Parathyroid adenoma (tissue), 2 donors: ENCODE results near the gene GALNT18.

Source experiments
- H2AFZ ChIP-seq: fragments of 300-600 bp; sonication (generic); one replicate; pipeline ENCODE4 v1.7.0; 2017; ENCODE audit warnings: antibody characterized with exemption, mild to moderate bottlenecking
- H3K27ac ChIP-seq: fragments of 300-600 bp; sonication (generic); one replicate; pipeline ENCODE4 v1.7.0; 2017
- H3K27me3 ChIP-seq: fragments of 300-600 bp; sonication (generic); one replicate; pipeline ENCODE4 v1.7.0; 2017; ENCODE audit warnings: low read length; ENCODE audit not compliant: control insufficient read depth, insufficient read depth
- H3K36me3 ChIP-seq: fragments of 300-600 bp; sonication (generic); one replicate; pipeline ENCODE4 v1.7.0; 2017; ENCODE audit warnings: low read length; ENCODE audit not compliant: control insufficient read depth, insufficient read depth
- H3K4me1 ChIP-seq: fragments of 300-600 bp; sonication (generic); one replicate; pipeline ENCODE4 v1.7.0; 2017; ENCODE audit warnings: control low read depth
- H3K4me2 ChIP-seq: fragments of 300-600 bp; sonication (generic); one replicate; pipeline ENCODE4 v1.7.0; 2017; ENCODE audit warnings: low read length
- H3K4me3 ChIP-seq: fragments of 300-600 bp; sonication (generic); one replicate; pipeline ENCODE4 v1.7.0; 2017; ENCODE audit warnings: low read depth, low read length
- H3K79me2 ChIP-seq: fragments of 300-600 bp; sonication (generic); one replicate; pipeline ENCODE4 v1.7.0; 2017; ENCODE audit warnings: control low read depth
- H3K9ac ChIP-seq: fragments of 300-600 bp; sonication (generic); one replicate; pipeline ENCODE4 v1.7.0; 2017; ENCODE audit warnings: mild to moderate bottlenecking
- H3K9me3 ChIP-seq: fragments of 300-600 bp; sonication (generic); one replicate; pipeline ENCODE4 v1.7.0; 2017; ENCODE audit warnings: low read length; ENCODE audit not compliant: control insufficient read depth
- CTCF ChIP-seq: fragments of 300-600 bp; sonication (generic); IDR thresholded peaks from one replicate; pipeline ENCODE4 v1.7.0; 2017; ENCODE audit warnings: antibody characterized with exemption, mild to moderate bottlenecking
- donor health status: primary hyperparathyroidism.

GALNT18 gene

DNA sequence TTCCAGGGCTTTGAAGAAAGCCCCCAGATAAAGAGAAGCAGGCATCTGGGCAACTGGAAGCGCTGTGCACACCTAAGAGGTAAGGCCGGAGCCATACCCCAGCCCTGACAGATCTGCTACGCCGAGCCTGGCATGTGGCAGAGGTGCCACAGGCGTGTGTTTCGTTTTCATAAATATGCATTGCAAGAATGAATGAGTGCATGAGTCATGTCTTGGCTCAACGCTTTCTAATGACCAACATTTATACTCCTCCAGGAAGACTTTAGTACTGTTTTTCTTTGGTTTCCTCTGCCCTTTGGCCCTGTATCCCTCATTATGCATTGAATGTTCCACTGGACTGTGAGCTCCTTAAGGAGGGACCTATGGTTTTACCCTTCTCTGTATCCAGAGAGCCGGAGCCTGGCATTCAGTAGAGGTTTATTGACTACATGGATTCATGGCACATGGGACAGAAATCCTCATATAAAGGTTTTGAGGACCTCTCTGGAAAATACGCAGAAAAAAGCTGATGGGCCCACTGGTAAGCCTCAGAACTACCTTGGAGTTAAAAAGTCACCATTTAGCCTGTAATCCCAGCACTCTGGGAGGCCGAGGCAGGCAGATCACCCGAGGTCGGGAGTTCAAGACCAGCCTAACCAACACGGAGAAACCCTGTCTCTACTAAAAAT lies 229.9 kb downstream of the GALNT18 start:
- no peaks in the 10 kb centered on the region for H3K27me3 ChIP-seq
- H3K9ac ChIP-seq, result no peak overlapping the region
- H3K36me3 ChIP-seq, result no peaks in the 10 kb centered on the region
- no peak overlapping the region for H3K4me2 ChIP-seq
- no peak overlapping the region for H2AFZ ChIP-seq
- H3K4me1 ChIP-seq, result no peaks in the 10 kb centered on the region
- no peaks in the 10 kb centered on the region for H3K79me2 ChIP-seq
- H3K9me3 ChIP-seq, result no peaks in the 10 kb centered on the region
- no peak for TF ChIP-seq CTCF
- no peak overlapping the region for H3K27ac ChIP-seq
- H3K4me3 ChIP-seq, result no peak overlapping the region

DNA sequence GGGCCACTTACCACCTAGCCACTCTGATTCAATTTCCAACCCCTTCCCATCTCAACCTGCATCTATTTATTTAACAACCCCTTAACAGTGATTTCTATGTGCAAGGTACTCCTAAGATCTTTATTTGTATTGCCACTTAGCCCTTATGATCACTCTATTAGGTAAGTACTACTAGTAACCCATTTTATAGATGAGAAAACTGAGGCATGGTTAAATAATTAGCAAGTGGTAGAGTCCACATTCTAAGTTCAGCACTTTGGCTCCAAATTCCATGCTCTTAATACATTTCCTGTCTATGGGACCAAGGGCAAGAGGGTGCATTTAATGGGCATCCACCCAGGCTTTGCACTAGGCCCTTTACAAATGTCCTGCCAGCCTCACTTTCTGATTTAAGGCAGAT lies 230.6 kb downstream of the GALNT18 start:
- H3K79me2 ChIP-seq, result no peaks in the 10 kb centered on the region
- TF ChIP-seq CTCF, result no peak

GRCh38 chr11:11390068-11390771 lies 231.6 kb downstream of the GALNT18 start:
- Histone ChIP-seq H2AFZ (no peak overlapping the region), H3K36me3 (no peaks in the 10 kb centered on the region), H3K9ac (no peak overlapping the region), H3K27ac (no peak overlapping the region), H3K4me3 (no peak overlapping the region), H3K9me3 (no peaks in the 10 kb centered on the region), H3K4me1 (no peaks in the 10 kb centered on the region), H3K27me3 (no peaks in the 10 kb centered on the region), H3K79me2 (no peaks in the 10 kb centered on the region), H3K4me2 (no peak overlapping the region)
- no peak for TF ChIP-seq CTCF

More for the DNA sequence above, 230.6 kb downstream of the GALNT18 start:
- Histone ChIP-seq H3K27me3 (no peaks in the 10 kb centered on the region), H3K4me1 (no peaks in the 10 kb centered on the region), H3K9me3 (no peaks in the 10 kb centered on the region), H3K27ac (no peak overlapping the region), H3K4me2 (no peak overlapping the region), H3K9ac (no peak overlapping the region), H2AFZ (no peak overlapping the region), H3K36me3 (no peaks in the 10 kb centered on the region), H3K4me3 (no peak overlapping the region)

- TF ChIP-seq CTCF, result no peak
- H3K4me1 ChIP-seq, result no peaks in the 10 kb centered on the region
- no peaks in the 10 kb centered on the region for H3K27me3 ChIP-seq
- H3K79me2 ChIP-seq, result no peaks in the 10 kb centered on the region
- no peak overlapping the region for H2AFZ ChIP-seq
- no peaks in the 10 kb centered on the region for H3K9me3 ChIP-seq
- no peak overlapping the region for H3K4me2 ChIP-seq
- H3K27ac ChIP-seq, result no peak overlapping the region
- no peak overlapping the region for H3K4me3 ChIP-seq
- H3K36me3 ChIP-seq, result no peaks in the 10 kb centered on the region
- H3K9ac ChIP-seq, result no peak overlapping the region
These were observed 232.6 kb downstream of the GALNT18 start for GRCh38 chr11:11389238-11389637.
